ENCODE data around the gene SNRPD2.
"Not testable (repeated sequence)": the region's sequence is repeated elsewhere in the genome, so short reads cannot be mapped to it uniquely, and the experiment has no call there.

SNRPD2 gene

GRCh38 chr19:45701676-45702075 lies 9.9 kb upstream of the SNRPD2 start:
- DNase-seq = no peak

GRCh38 chr19:45693106-45693788 lies 1.5 kb upstream of the SNRPD2 start:
- DNase-seq = peak; percentile 51

- peak; percentile 99 for DNase-seq
Observed at GRCh38 chr19:45692187-45693105, 693 bp upstream of the SNRPD2 start, which contains the start of gene QPCTL. QPCTL (plus strand) TSS chr19:45692666; CDS start chr19:45692704, 38 bp downstream.

GRCh38 chr19:45687599-45687998 lies 4.2 kb downstream of the SNRPD2 start:
- no peak for DNase-seq

GRCh38 chr19:45685045-45685444 lies 6.7 kb downstream of the SNRPD2 start:
- DNase-seq = not testable (repeated sequence)

- no peak for DNase-seq
Observed at GRCh38 chr19:45682908-45683307, 8.8 kb downstream of the SNRPD2 start.

GRCh38 chr19:45682117-45682516 lies 9.6 kb downstream of the SNRPD2 start:
- no peak for DNase-seq

- peak; percentile 81 for DNase-seq
Observed at GRCh38 chr19:45681391-45682015, 10.2 kb downstream of the SNRPD2 start.

- DNase-seq = peak; percentile 94
Observed at GRCh38 chr19:45677351-45678230, 14.2 kb downstream of the SNRPD2 start.

GRCh38 chr19:45676851-45677263 lies 14.9 kb downstream of the SNRPD2 start:
- DNase-seq = no peak

GRCh38 chr19:45674946-45675345 lies 16.8 kb downstream of the SNRPD2 start:
- no peak for DNase-seq

- DNase-seq = peak; percentile 88
Observed at GRCh38 chr19:45670670-45671453, 20.9 kb downstream of the SNRPD2 start.

GRCh38 chr19:45668342-45668871 lies 23.3 kb downstream of the SNRPD2 start:
- no peak for DNase-seq

GRCh38 chr19:45667620-45668341 lies 24.0 kb downstream of the SNRPD2 start, which contains the start of gene GIPR:
GIPR (plus strand) TSS chr19:45668221; CDS start chr19:45669521, 1,300 bp downstream.
- peak; percentile 58 for DNase-seq

GRCh38 chr19:45664575-45664974 lies 27.2 kb downstream of the SNRPD2 start:
- DNase-seq = no peak

- DNase-seq = no peak
Observed at GRCh38 chr19:45663800-45664199, 28.0 kb downstream of the SNRPD2 start.

- no peak for DNase-seq
Observed at GRCh38 chr19:45660636-45661035, 31.1 kb downstream of the SNRPD2 start.

- no peak for DNase-seq
Observed at GRCh38 chr19:45659096-45659729, 32.5 kb downstream of the SNRPD2 start.

GRCh38 chr19:45657520-45658167 lies 34.1 kb downstream of the SNRPD2 start:
- DNase-seq = peak; percentile 48

Data from NCI-H774 (cell line).